ENCODE data around the gene FUBP3.

Gene FUBP3

GRCh38 chr9:130578865-130579737, at the start of gene FUBP3:
Gene FUBP3 (plus strand): TSS chr9:130579577. CDS start chr9:130579681, 104 bp downstream.
- Histone ChIP-seq H3K4me2 (ENCODE audit: low read length) (peak within 1 kb of the TSS; percentile 83), H3K9me3 (ENCODE audit: control insufficient read depth, insufficient read depth, low read length) (no peaks in the 10 kb centered on the region), H3K27me3 (ENCODE audit: control insufficient read depth, low read length) (no peaks in the 10 kb centered on the region), H3F3A (ENCODE audit: control insufficient read depth, insufficient read depth) (peaks cover 2% of the 10 kb centered on the region; the same call in 1 of the 2 replicates), H3K4me1 (ENCODE audit: control insufficient read depth, low read length) (peaks cover 22% of the 10 kb centered on the region), H4K20me1 (ENCODE audit: control insufficient read depth, insufficient read depth, low read depth, low read length) (peaks cover 13% of the 10 kb centered on the region), H3K9me2 (replicated peaks; ENCODE audit: control insufficient read depth, low read length) (no peaks in the 10 kb centered on the region), H3K4me3 (ENCODE audit: low read length) (peak within 1 kb of the TSS; percentile 89), H3K27ac (ENCODE audit: low read depth, low read length) (peak within 1 kb of the TSS; percentile 18; the same call in 1 of the 2 replicates), H3K36me3 (ENCODE audit: control insufficient read depth, low read length) (peaks cover 33% of the 10 kb centered on the region), H3K79me2 (ENCODE audit: control insufficient read depth, low read length) (peaks cover 59% of the 10 kb centered on the region)
- TF ChIP-seq CTCF (IDR thresholded peaks at IDR 0.05; ENCODE audit: low read depth, low read length, poor library complexity, severe bottlenecking) (no peak), EZH2phosphoT487 (IDR thresholded peaks at IDR 0.05; ENCODE audit: borderline replicate concordance, low read length) (no peak)

- Histone ChIP-seq H3K9me2 (replicated peaks; ENCODE audit: control insufficient read depth, low read length) (no peaks in the 10 kb centered on the region), H3K4me2 (ENCODE audit: low read length) (no peak overlapping the region), H4K20me1 (ENCODE audit: control insufficient read depth, insufficient read depth, low read depth, low read length) (no peaks in the 10 kb centered on the region), H3K9me3 (ENCODE audit: control insufficient read depth, insufficient read depth, low read length) (no peaks in the 10 kb centered on the region), H3K4me1 (ENCODE audit: control insufficient read depth, low read length) (no peaks in the 10 kb centered on the region), H3K36me3 (ENCODE audit: control insufficient read depth, low read length) (no peaks in the 10 kb centered on the region), H3K4me3 (ENCODE audit: low read length) (no peak overlapping the region), H3K27ac (ENCODE audit: low read depth, low read length) (no peak overlapping the region), H3F3A (ENCODE audit: control insufficient read depth, insufficient read depth) (no peaks in the 10 kb centered on the region), H3K79me2 (ENCODE audit: control insufficient read depth, low read length) (no peaks in the 10 kb centered on the region), H3K27me3 (ENCODE audit: control insufficient read depth, low read length) (no peaks in the 10 kb centered on the region)
- no peak for TF ChIP-seq EZH2phosphoT487 (IDR thresholded peaks at IDR 0.05; ENCODE audit: borderline replicate concordance, low read length)
- TF ChIP-seq CTCF (IDR thresholded peaks at IDR 0.05; ENCODE audit: low read depth, low read length, poor library complexity, severe bottlenecking) = no peak
Measured at GRCh38 chr9:130530938-130531337, 48.4 kb upstream of the FUBP3 start.

- H3K4me1 ChIP-seq (ENCODE audit: control insufficient read depth, low read length) = no peaks in the 10 kb centered on the region
- H3K36me3 ChIP-seq (ENCODE audit: control insufficient read depth, low read length) = no peaks in the 10 kb centered on the region
- no peaks in the 10 kb centered on the region for H3K9me2 ChIP-seq (replicated peaks; ENCODE audit: control insufficient read depth, low read length)
- no peaks in the 10 kb centered on the region for H3K27me3 ChIP-seq (ENCODE audit: control insufficient read depth, low read length)
- H3K9me3 ChIP-seq (ENCODE audit: control insufficient read depth, insufficient read depth, low read length) = no peaks in the 10 kb centered on the region
- no peaks in the 10 kb centered on the region for H3F3A ChIP-seq (ENCODE audit: control insufficient read depth, insufficient read depth)
- H3K79me2 ChIP-seq (ENCODE audit: control insufficient read depth, low read length) = no peaks in the 10 kb centered on the region
- H4K20me1 ChIP-seq (ENCODE audit: control insufficient read depth, insufficient read depth, low read depth, low read length) = no peaks in the 10 kb centered on the region
- no peak for TF ChIP-seq EZH2phosphoT487 (IDR thresholded peaks at IDR 0.05; ENCODE audit: borderline replicate concordance, low read length)
- no peak for TF ChIP-seq CTCF (IDR thresholded peaks at IDR 0.05; ENCODE audit: low read depth, low read length, poor library complexity, severe bottlenecking)
- H3K4me2 ChIP-seq (ENCODE audit: low read length) = no peak overlapping the region
- no peak overlapping the region for H3K4me3 ChIP-seq (ENCODE audit: low read length)
- H3K27ac ChIP-seq (ENCODE audit: low read depth, low read length) = no peak overlapping the region
Measured at GRCh38 chr9:130531670-130532069, 47.7 kb upstream of the FUBP3 start.

Data from DOHH2 (cell line).